ENCODE data around the gene MICA.

Gene MICA

DNA sequence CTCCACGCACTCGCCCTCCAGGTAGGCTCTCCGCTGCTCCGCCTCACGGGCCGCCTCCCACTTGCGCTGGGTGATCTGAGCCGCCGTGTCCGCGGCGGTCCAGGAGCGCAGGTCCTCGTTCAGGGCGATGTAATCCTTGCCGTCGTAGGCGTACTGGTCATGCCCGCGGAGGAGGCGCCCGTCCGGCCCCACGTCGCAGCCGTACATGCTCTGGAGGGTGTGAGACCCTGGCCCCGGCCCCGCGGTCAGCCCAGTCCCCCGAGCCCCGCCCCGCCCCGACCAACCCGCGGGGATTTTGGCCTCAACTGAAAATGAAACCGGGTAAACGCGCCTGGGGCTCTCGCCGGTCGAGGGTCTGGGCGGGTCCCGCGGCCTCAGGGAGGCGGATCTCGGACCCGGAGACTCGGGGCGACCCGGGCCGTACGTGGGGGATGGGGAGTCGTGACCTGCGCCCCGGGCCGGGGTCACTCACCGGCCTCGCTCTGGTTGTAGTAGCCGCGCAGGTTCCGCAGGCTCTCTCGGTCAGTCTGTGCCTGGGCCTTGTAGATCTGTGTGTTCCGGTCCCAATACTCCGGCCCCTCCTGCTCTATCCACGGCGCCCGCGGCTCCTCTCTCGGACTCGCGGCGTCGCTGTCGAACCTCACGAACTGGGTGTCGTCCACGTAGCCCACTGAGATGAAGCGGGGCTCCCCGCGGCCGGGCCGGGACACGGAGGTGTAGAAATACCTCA lies 47.0 kb upstream of the MICA start:
- no peak for TF ChIP-seq NFIC (IDR thresholded peaks at IDR 0.05)
- TF ChIP-seq TAF1 (IDR thresholded peaks at IDR 0.05; ENCODE audit: low read depth) = no peak
- no peak for TF ChIP-seq RAD21 (IDR thresholded peaks at IDR 0.05; ENCODE audit: low read depth)
- no peak for TF ChIP-seq TCF12 (IDR thresholded peaks at IDR 0.05; ENCODE audit: low read depth)
- TF ChIP-seq, protein P1, sequence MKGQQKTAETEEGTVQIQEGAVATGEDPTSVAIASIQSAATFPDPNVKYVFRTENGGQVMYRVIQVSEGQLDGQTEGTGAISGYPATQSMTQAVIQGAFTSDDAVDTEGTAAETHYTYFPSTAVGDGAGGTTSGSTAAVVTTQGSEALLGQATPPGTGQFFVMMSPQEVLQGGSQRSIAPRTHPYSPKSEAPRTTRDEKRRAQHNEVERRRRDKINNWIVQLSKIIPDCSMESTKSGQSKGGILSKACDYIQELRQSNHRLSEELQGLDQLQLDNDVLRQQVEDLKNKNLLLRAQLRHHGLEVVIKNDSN (IDR thresholded peaks at IDR 0.05) = no peak
- TF ChIP-seq, protein P2, sequence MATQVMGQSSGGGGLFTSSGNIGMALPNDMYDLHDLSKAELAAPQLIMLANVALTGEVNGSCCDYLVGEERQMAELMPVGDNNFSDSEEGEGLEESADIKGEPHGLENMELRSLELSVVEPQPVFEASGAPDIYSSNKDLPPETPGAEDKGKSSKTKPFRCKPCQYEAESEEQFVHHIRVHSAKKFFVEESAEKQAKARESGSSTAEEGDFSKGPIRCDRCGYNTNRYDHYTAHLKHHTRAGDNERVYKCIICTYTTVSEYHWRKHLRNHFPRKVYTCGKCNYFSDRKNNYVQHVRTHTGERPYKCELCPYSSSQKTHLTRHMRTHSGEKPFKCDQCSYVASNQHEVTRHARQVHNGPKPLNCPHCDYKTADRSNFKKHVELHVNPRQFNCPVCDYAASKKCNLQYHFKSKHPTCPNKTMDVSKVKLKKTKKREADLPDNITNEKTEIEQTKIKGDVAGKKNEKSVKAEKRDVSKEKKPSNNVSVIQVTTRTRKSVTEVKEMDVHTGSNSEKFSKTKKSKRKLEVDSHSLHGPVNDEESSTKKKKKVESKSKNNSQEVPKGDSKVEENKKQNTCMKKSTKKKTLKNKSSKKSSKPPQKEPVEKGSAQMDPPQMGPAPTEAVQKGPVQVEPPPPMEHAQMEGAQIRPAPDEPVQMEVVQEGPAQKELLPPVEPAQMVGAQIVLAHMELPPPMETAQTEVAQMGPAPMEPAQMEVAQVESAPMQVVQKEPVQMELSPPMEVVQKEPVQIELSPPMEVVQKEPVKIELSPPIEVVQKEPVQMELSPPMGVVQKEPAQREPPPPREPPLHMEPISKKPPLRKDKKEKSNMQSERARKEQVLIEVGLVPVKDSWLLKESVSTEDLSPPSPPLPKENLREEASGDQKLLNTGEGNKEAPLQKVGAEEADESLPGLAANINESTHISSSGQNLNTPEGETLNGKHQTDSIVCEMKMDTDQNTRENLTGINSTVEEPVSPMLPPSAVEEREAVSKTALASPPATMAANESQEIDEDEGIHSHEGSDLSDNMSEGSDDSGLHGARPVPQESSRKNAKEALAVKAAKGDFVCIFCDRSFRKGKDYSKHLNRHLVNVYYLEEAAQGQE (IDR thresholded peaks at IDR 0.05; ENCODE audit: low read depth) = no peak
- no peak for TF ChIP-seq TEAD4 (IDR thresholded peaks at IDR 0.05)
- no peak for TF ChIP-seq EP300 (IDR thresholded peaks at IDR 0.05; ENCODE audit: borderline replicate concordance)
- no peak for TF ChIP-seq YY1 (IDR thresholded peaks at IDR 0.05; ENCODE audit: low read depth)
- TF ChIP-seq CREB1 (IDR thresholded peaks at IDR 0.05; ENCODE audit: low read depth) = no peak
- TF ChIP-seq ZBTB7A (IDR thresholded peaks at IDR 0.05; ENCODE audit: low read depth) = no peak
- TF ChIP-seq EGR1 (IDR thresholded peaks at IDR 0.05) = no peak
- TF ChIP-seq, protein P3, sequence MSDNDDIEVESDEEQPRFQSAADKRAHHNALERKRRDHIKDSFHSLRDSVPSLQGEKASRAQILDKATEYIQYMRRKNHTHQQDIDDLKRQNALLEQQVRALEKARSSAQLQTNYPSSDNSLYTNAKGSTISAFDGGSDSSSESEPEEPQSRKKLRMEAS (IDR thresholded peaks at IDR 0.05) = no peak
- no peak for TF ChIP-seq CEBPB (IDR thresholded peaks at IDR 0.05)
- TF ChIP-seq FOXM1 (IDR thresholded peaks at IDR 0.05; ENCODE audit: borderline replicate concordance, low read depth) = no peak

DNA sequence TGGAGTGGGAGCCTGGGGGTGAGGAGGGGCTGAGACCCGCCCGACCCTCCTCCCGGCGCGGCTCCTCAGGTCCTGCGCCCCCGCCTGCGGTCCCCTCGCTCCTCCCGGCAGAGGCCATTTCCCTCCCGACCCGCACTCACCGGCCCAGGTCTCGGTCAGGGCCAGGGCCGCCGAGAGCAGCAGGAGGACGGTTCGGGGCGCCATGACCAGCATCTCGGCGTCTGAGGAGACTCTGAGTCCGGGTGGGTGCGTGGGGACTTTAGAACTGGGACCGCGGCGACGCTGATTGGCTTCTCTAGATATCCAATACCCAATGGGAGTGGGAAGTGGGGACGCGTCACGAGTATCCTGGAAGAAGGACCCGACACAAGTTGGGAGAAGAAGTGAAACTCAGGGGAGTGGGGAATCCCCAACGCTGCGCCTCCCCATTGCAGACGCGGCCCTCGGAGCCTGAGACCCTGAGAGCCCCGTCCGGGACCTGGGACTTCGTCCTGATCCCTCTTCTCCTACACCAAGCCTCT lies 46.4 kb upstream of the MICA start, which contains the start of gene HLA-B:
Gene HLA-B (minus strand): TSS at position 234 of the 521 bp plus-strand sequence. CDS start 21 bp downstream, at position 213.
- TF ChIP-seq CEBPB (IDR thresholded peaks at IDR 0.05) (no peak), TCF12 (IDR thresholded peaks at IDR 0.05; ENCODE audit: low read depth) (no peak)
- TF ChIP-seq, protein P3 (IDR thresholded peaks at IDR 0.05) = no peak

DNA sequence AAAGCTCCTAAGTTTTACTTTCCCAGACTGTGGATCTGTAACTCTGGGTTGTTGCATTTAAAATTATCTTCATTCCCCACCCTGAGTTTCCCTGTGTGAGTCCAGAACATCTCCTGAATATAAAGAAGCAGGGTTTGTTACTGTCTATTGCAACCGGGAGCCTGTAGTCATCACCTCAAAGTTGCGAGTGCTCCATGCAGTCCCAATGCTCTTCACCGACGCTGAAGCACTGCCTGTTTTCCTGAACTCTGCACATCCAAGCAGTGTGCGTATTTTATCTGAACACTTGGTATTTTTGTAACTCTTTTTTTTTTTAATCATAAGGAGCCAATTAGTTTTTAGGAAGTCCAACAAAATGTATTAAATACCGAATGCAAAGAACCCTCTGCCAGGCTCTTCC lies 45.5 kb upstream of the MICA start:
- no peak for TF ChIP-seq EGR1 (IDR thresholded peaks at IDR 0.05)
- TF ChIP-seq NFIC (IDR thresholded peaks at IDR 0.05) = no peak
- no peak for TF ChIP-seq CEBPB (IDR thresholded peaks at IDR 0.05)
- no peak for TF ChIP-seq EP300 (IDR thresholded peaks at IDR 0.05; ENCODE audit: borderline replicate concordance)
- TF ChIP-seq TCF12 (IDR thresholded peaks at IDR 0.05; ENCODE audit: low read depth) = no peak
- no peak for TF ChIP-seq TEAD4 (IDR thresholded peaks at IDR 0.05)
- TF ChIP-seq, protein P1 (IDR thresholded peaks at IDR 0.05) = no peak

DNA sequence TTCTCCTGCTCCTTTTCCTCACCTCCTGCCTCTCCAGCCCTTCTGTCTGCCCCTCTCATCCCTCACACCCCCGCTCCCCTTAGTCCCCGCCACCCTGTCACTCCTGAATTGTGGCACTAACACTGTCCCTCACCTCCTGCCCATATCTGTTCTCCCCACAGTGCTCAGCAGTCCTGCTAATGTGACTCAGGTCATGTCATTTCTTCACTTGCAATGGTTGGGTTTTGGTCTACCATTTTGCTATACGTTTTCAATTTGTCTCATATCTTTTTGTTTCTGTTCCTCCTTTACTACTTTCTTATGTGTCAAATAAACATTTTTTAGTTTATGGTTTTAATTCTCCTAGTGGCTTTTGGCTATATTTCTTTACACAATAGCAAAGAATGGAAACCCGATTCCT lies 45.1 kb upstream of the MICA start:
- TF ChIP-seq ZBTB7A (IDR thresholded peaks at IDR 0.05; ENCODE audit: low read depth) = no peak
- TF ChIP-seq TAF1 (IDR thresholded peaks at IDR 0.05; ENCODE audit: low read depth) = no peak
- TF ChIP-seq, protein P3 (IDR thresholded peaks at IDR 0.05) = no peak
- no peak for TF ChIP-seq CEBPB (IDR thresholded peaks at IDR 0.05)
- no peak for TF ChIP-seq RAD21 (IDR thresholded peaks at IDR 0.05; ENCODE audit: low read depth)
- TF ChIP-seq TCF12 (IDR thresholded peaks at IDR 0.05; ENCODE audit: low read depth) = no peak
- no peak for TF ChIP-seq FOXM1 (IDR thresholded peaks at IDR 0.05; ENCODE audit: borderline replicate concordance, low read depth)
- TF ChIP-seq CREB1 (IDR thresholded peaks at IDR 0.05; ENCODE audit: low read depth) = no peak
- no peak for TF ChIP-seq NFIC (IDR thresholded peaks at IDR 0.05)
- no peak for TF ChIP-seq TEAD4 (IDR thresholded peaks at IDR 0.05)
- TF ChIP-seq YY1 (IDR thresholded peaks at IDR 0.05; ENCODE audit: low read depth) = no peak
- no peak for TF ChIP-seq EP300 (IDR thresholded peaks at IDR 0.05; ENCODE audit: borderline replicate concordance)
- TF ChIP-seq, protein P2 (IDR thresholded peaks at IDR 0.05; ENCODE audit: low read depth) = no peak
- TF ChIP-seq EGR1 (IDR thresholded peaks at IDR 0.05) = no peak
- TF ChIP-seq, protein P1 (IDR thresholded peaks at IDR 0.05) = no peak

DNA sequence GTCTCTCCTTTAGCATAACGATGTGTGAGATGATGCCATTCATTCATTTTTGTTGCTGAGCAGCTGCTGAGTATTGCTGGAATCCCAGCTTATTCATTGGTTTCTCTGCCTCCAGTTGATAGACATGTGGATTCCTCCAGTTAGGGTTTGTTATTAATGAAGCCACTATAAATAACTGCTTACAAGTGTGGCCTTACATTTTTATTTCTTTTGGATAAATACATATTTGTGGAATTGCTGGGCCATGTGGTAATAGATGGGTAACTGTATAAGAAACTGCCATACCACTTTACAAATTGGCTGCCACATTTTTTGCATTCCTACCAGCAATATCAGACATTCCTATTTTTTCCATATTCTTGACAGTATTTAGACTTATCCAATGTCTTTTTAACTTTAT lies 43.8 kb upstream of the MICA start:
- TF ChIP-seq EGR1 (IDR thresholded peaks at IDR 0.05) (no peak), NFIC (IDR thresholded peaks at IDR 0.05) (no peak), TAF1 (IDR thresholded peaks at IDR 0.05; ENCODE audit: low read depth) (no peak), CREB1 (IDR thresholded peaks at IDR 0.05; ENCODE audit: low read depth) (no peak), ZBTB7A (IDR thresholded peaks at IDR 0.05; ENCODE audit: low read depth) (no peak), TCF12 (IDR thresholded peaks at IDR 0.05; ENCODE audit: low read depth) (no peak), FOXM1 (IDR thresholded peaks at IDR 0.05; ENCODE audit: borderline replicate concordance, low read depth) (no peak), RAD21 (IDR thresholded peaks at IDR 0.05; ENCODE audit: low read depth) (no peak), EP300 (IDR thresholded peaks at IDR 0.05; ENCODE audit: borderline replicate concordance) (no peak), YY1 (IDR thresholded peaks at IDR 0.05; ENCODE audit: low read depth) (no peak), TEAD4 (IDR thresholded peaks at IDR 0.05) (no peak)
- TF ChIP-seq, protein P2 (IDR thresholded peaks at IDR 0.05; ENCODE audit: low read depth) = no peak
- TF ChIP-seq, protein P1 (IDR thresholded peaks at IDR 0.05) = no peak
- TF ChIP-seq, protein P3 (IDR thresholded peaks at IDR 0.05) = no peak
